Fibroblast of peridontal ligament (primary cell): ENCODE data around the gene ADCY7.

ENCODE experiments used
- DNase-seq: peaks from one replicate; pipeline ENCODE4 v3.0.0-alpha.2; 2010; ENCODE audit errors: extremely low read depth

The ADCY7 gene

GRCh38 chr16:50282010-50282538 is 15.7 kb downstream of the ADCY7 start:
- DNase-seq = no peak

- DNase-seq = no peak
Measured at GRCh38 chr16:50282955-50283631, 16.7 kb downstream of the ADCY7 start.

GRCh38 chr16:50284131-50284911 is 18.0 kb downstream of the ADCY7 start:
- no peak for DNase-seq

GRCh38 chr16:50285406-50286003 is 19.2 kb downstream of the ADCY7 start:
- no peak for DNase-seq

GRCh38 chr16:50286681-50287080 is 20.3 kb downstream of the ADCY7 start:
- no peak for DNase-seq

GRCh38 chr16:50288026-50288425 is 21.7 kb downstream of the ADCY7 start:
- no peak for DNase-seq

- DNase-seq = no peak
Measured at GRCh38 chr16:50288920-50289319, 22.6 kb downstream of the ADCY7 start.

- DNase-seq = no peak
Measured at GRCh38 chr16:50289950-50290764, 23.8 kb downstream of the ADCY7 start.

GRCh38 chr16:50290856-50291255 is 24.5 kb downstream of the ADCY7 start:
- DNase-seq = no peak

- DNase-seq = no peak
Measured at GRCh38 chr16:50291719-50292565, 25.6 kb downstream of the ADCY7 start.

GRCh38 chr16:50292566-50292948 is 26.2 kb downstream of the ADCY7 start:
- no peak for DNase-seq

- no peak for DNase-seq
Measured at GRCh38 chr16:50293041-50293783, 26.9 kb downstream of the ADCY7 start.

- DNase-seq = no peak
Measured at GRCh38 chr16:50293994-50294855, 27.9 kb downstream of the ADCY7 start.

GRCh38 chr16:50294955-50295354 is 28.6 kb downstream of the ADCY7 start:
- no peak for DNase-seq

GRCh38 chr16:50295541-50296132 is 29.3 kb downstream of the ADCY7 start:
- no peak for DNase-seq

GRCh38 chr16:50296807-50297206 is 30.5 kb downstream of the ADCY7 start:
- no peak for DNase-seq

- DNase-seq = no peak
Measured at GRCh38 chr16:50297301-50298074, 31.1 kb downstream of the ADCY7 start.

- DNase-seq = no peak
Measured at GRCh38 chr16:50298075-50298460, 31.7 kb downstream of the ADCY7 start.
